Measurements from ENCODE around the gene SLAMF9. TPM values are rescaled to one million over a fixed set of nuclear protein-coding genes. Genes with fewer than 3 reads are reported as not detected.

The SLAMF9 gene
- total RNA-seq, 2 experiments from 2014 or later: not detected

- Mint-ChIP-seq H3K4me1 (ENCODE audit: low read depth) (no peaks in the 10 kb centered on the region), H3K36me3 (ENCODE audit: low read depth) (no peaks in the 10 kb centered on the region), H3K4me3 (no peak overlapping the region), H3K27ac (no peak overlapping the region), H3K9me3 (no peaks in the 10 kb centered on the region), H3K27me3 (peaks cover 12% of the 10 kb centered on the region)
- no peak for ATAC-seq
- intact Hi-C loops (cut with micrococcal nuclease): no loop called here
- POLR2A ChIA-PET: no interaction called here
- no peak for DNase-seq
- CTCF ChIA-PET: interaction anchor here (8.9 kb wide), 1 partner anchor 42 kb away, joined by 54 read pairs; no protein-coding TSS in a partner anchor
- TF ChIP-seq, protein P1, sequence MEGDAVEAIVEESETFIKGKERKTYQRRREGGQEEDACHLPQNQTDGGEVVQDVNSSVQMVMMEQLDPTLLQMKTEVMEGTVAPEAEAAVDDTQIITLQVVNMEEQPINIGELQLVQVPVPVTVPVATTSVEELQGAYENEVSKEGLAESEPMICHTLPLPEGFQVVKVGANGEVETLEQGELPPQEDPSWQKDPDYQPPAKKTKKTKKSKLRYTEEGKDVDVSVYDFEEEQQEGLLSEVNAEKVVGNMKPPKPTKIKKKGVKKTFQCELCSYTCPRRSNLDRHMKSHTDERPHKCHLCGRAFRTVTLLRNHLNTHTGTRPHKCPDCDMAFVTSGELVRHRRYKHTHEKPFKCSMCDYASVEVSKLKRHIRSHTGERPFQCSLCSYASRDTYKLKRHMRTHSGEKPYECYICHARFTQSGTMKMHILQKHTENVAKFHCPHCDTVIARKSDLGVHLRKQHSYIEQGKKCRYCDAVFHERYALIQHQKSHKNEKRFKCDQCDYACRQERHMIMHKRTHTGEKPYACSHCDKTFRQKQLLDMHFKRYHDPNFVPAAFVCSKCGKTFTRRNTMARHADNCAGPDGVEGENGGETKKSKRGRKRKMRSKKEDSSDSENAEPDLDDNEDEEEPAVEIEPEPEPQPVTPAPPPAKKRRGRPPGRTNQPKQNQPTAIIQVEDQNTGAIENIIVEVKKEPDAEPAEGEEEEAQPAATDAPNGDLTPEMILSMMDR (IDR thresholded peaks at IDR 0.05): no peak
These were observed 10.1 kb upstream of the SLAMF9 start for GRCh38 chr1:159964144-159964543.

DNA sequence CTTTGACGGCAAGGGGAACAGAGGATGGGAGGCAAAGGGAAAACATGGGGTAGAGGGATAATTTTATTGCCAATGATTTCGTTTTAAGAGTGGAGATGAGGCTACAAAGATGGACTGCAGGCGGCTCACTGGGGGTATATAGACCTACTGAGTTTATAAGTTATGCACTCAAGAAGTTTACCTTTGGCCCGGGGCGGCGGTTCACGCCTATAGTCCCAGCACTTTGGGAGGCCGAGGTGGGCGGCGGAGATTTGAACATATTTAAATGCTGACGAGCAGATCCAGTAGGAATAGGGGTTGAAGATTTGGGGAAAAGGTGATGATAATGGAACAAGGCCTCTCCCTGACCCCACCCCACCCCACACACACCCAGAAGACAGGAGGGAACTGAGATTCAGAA is 8.1 kb upstream of the SLAMF9 start:
- Mint-ChIP-seq H3K27ac (no peak overlapping the region), H3K9me3 (no peaks in the 10 kb centered on the region), H3K4me1 (ENCODE audit: low read depth) (peaks cover 3% of the 10 kb centered on the region), H3K27me3 (peaks cover 6% of the 10 kb centered on the region), H3K4me3 (no peak overlapping the region), H3K36me3 (ENCODE audit: low read depth) (no peaks in the 10 kb centered on the region)
- ATAC-seq (no peak), DNase-seq (no peak)
- ChIA-PET CTCF (interaction anchor here (8.9 kb wide), 1 partner anchor 44 kb away, joined by 54 read pairs; no protein-coding TSS in a partner anchor), POLR2A (no interaction called here)
- intact Hi-C loops (cut with micrococcal nuclease): no loop called here
- TF ChIP-seq, protein P1 (IDR thresholded peaks at IDR 0.05): no peak

- Mint-ChIP-seq H3K9me3 (no peaks in the 10 kb centered on the region), H3K4me1 (ENCODE audit: low read depth) (peaks cover 3% of the 10 kb centered on the region), H3K4me3 (no peak overlapping the region), H3K27ac (no peak overlapping the region), H3K36me3 (ENCODE audit: low read depth) (no peaks in the 10 kb centered on the region), H3K27me3 (peaks cover 6% of the 10 kb centered on the region)
- no peak for DNase-seq
- ChIA-PET POLR2A (no interaction called here), CTCF (no interaction called here)
- TF ChIP-seq, protein P1 (IDR thresholded peaks at IDR 0.05): no peak
- intact Hi-C loops (cut with micrococcal nuclease): no loop called here
- no peak for ATAC-seq
These were observed 7.6 kb upstream of the SLAMF9 start for GRCh38 chr1:159961636-159962035.

- Mint-ChIP-seq H3K27ac (no peak overlapping the region), H3K27me3 (peaks cover 4% of the 10 kb centered on the region), H3K36me3 (ENCODE audit: low read depth) (no peaks in the 10 kb centered on the region), H3K4me1 (ENCODE audit: low read depth) (peaks cover 3% of the 10 kb centered on the region), H3K4me3 (no peak overlapping the region), H3K9me3 (no peaks in the 10 kb centered on the region)
- ChIA-PET CTCF (no interaction called here), POLR2A (no interaction called here)
- ATAC-seq (no peak), DNase-seq (no peak)
- intact Hi-C loops (cut with micrococcal nuclease): no loop called here
- TF ChIP-seq, protein P1 (IDR thresholded peaks at IDR 0.05): no peak
These were observed 6.8 kb upstream of the SLAMF9 start for GRCh38 chr1:159960721-159961381.

DNA sequence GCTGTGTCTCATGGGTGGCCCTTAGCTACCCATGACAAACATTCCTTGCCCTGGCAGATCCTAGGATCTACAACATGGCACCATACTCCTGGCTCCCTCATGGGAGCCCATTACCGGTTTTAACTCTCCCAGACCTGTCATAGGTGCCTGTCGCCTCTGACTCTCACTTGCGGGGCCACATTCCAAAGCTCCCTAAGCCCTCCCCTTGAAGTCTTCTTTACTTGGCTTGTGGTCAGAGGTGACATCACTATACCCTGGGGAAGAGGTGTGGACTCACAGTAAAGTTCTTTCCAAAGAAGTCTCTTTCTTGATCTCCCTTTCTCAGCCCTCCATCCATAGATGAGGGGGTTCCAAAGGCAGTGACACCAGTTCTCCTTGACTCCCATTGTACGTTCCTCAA is 5.4 kb upstream of the SLAMF9 start:
- intact Hi-C loops (cut with micrococcal nuclease): no loop called here
- ChIA-PET POLR2A (no interaction called here), CTCF (interaction anchor here (0.7 to 2.3 kb wide), 2 partner anchors 13 to 48 kb away, joined by 3 to 7 read pairs; partner anchors contain the start of gene IGSF9)
- ATAC-seq (no peak), DNase-seq (no peak)
- no peaks in the 10 kb centered on the region for H3K36me3 Mint-ChIP-seq (ENCODE audit: low read depth)
- TF ChIP-seq, protein P1 (IDR thresholded peaks at IDR 0.05): no peak
- no peak overlapping the region for H3K27ac Mint-ChIP-seq
- no peaks in the 10 kb centered on the region for H3K9me3 Mint-ChIP-seq
- H3K27me3 Mint-ChIP-seq: peaks cover 5% of the 10 kb centered on the region
- no peak overlapping the region for H3K4me3 Mint-ChIP-seq
- peaks cover 3% of the 10 kb centered on the region for H3K4me1 Mint-ChIP-seq (ENCODE audit: low read depth)

All from activated CD8-positive, alpha-beta T cell treated with anti-CD3 and anti-CD28 coated beads for 36 hours (primary cell).